ENCODE results near the gene TCP11L2.
"Not testable (repeated sequence)": the region's sequence is repeated elsewhere in the genome, so short reads cannot be mapped to it uniquely, and the experiment has no call there.

Gene TCP11L2

GRCh38 chr12:106284358-106285105 lies 18.0 kb upstream of the TCP11L2 start:
- DNase-seq (ENCODE audit: low read depth in 2 of 2): no peak

GRCh38 chr12:106285982-106286381 lies 16.6 kb upstream of the TCP11L2 start:
- DNase-seq (ENCODE audit: low read depth in 2 of 2): no peak

GRCh38 chr12:106286576-106287162 lies 15.9 kb upstream of the TCP11L2 start:
- not testable (repeated sequence) for DNase-seq (ENCODE audit: low read depth in 2 of 2)

- no peak for DNase-seq (ENCODE audit: low read depth in 2 of 2)
These were observed 15.2 kb upstream of the TCP11L2 start for GRCh38 chr12:106287364-106287763.

- no peak for DNase-seq (ENCODE audit: low read depth in 2 of 2)
These were observed 14.4 kb upstream of the TCP11L2 start for GRCh38 chr12:106288101-106288493.

GRCh38 chr12:106288494-106289195 lies 13.9 kb upstream of the TCP11L2 start:
- peak in 1 of 2 donors; percentile 17 for DNase-seq (ENCODE audit: low read depth in 2 of 2)

GRCh38 chr12:106289196-106289681 lies 13.3 kb upstream of the TCP11L2 start:
- DNase-seq (ENCODE audit: low read depth in 2 of 2): no peak

- no peak for DNase-seq (ENCODE audit: low read depth in 2 of 2)
These were observed 11.9 kb upstream of the TCP11L2 start for GRCh38 chr12:106290666-106291065.

GRCh38 chr12:106291342-106291741 lies 11.2 kb upstream of the TCP11L2 start:
- DNase-seq (ENCODE audit: low read depth in 2 of 2): no peak

- no peak for DNase-seq (ENCODE audit: low read depth in 2 of 2)
These were observed 10.2 kb upstream of the TCP11L2 start for GRCh38 chr12:106292339-106292738.

GRCh38 chr12:106296179-106296877 lies 6.2 kb upstream of the TCP11L2 start:
- DNase-seq (ENCODE audit: low read depth in 2 of 2): no peak

GRCh38 chr12:106297075-106297474 lies 5.5 kb upstream of the TCP11L2 start:
- no peak for DNase-seq (ENCODE audit: low read depth in 2 of 2)

GRCh38 chr12:106297681-106298080 lies 4.9 kb upstream of the TCP11L2 start:
- DNase-seq (ENCODE audit: low read depth in 2 of 2): no peak

GRCh38 chr12:106299202-106299774 lies 3.2 kb upstream of the TCP11L2 start:
- no peak for DNase-seq (ENCODE audit: low read depth in 2 of 2)

GRCh38 chr12:106300761-106301160 lies 1.8 kb upstream of the TCP11L2 start:
- DNase-seq (ENCODE audit: low read depth in 2 of 2): no peak

GRCh38 chr12:106301241-106301610 lies 1.3 kb upstream of the TCP11L2 start:
- DNase-seq (ENCODE audit: low read depth in 2 of 2): no peak

- DNase-seq (ENCODE audit: low read depth in 2 of 2): peak; percentile 33 to 34
These were observed 767 bp upstream of the TCP11L2 start for GRCh38 chr12:106301611-106302321.

GRCh38 chr12:106303202-106303820 lies 778 bp downstream of the TCP11L2 start:
- peak; percentile 37 to 53 for DNase-seq (ENCODE audit: low read depth in 2 of 2)

- DNase-seq (ENCODE audit: low read depth in 2 of 2): no peak
These were observed 1.5 kb downstream of the TCP11L2 start for GRCh38 chr12:106304001-106304421.

- DNase-seq (ENCODE audit: low read depth in 2 of 2): no peak
These were observed 2.3 kb downstream of the TCP11L2 start for GRCh38 chr12:106304797-106305196.

- DNase-seq (ENCODE audit: low read depth in 2 of 2): no peak
These were observed 2.8 kb downstream of the TCP11L2 start for GRCh38 chr12:106305376-106305775.

Data from stimulated activated CD8-positive, alpha-beta memory T cell treated with anti-CD3 and anti-CD28 coated beads, Interleukin-15, amount 100 ng/mL, for 4 hours (primary cell).